ENCODE measurements around the gene HOXB6.

The HOXB6 gene

GRCh38 chr17:48604770-48605329 is at the start of gene HOXB6:
TSS of gene HOXB6 (minus strand) at chr17:48604986. CDS start at chr17:48598150, 6,836 bp downstream.
- DNase-seq (ENCODE audit: low read depth in 3 of 3, low spot score in 1 of 3), result no peak

DNA sequence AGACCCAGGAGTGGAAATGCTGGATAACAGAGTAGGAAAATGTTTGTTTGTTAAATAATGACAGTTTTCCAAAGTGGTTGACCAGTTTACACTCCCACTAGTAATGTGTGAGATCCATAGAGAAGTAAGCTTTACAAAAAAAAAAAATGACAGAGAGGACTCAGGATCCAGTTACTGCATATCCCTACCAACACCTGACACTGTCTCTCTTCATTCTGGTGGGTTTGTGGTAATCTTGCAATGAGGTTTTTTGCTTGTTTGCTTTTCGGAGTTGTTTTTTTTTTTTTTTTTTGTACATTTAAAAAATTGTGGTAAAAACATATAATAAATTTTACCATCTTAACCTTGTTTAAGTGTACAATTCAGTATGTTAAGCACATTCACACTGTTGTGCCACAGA is 45.0 kb upstream of the HOXB6 start:
- no peak for DNase-seq (ENCODE audit: low read depth in 3 of 3, low spot score in 1 of 3)

- DNase-seq (ENCODE audit: low read depth in 3 of 3, low spot score in 1 of 3), result no peak
Measured at GRCh38 chr17:48647963-48648245, 43.1 kb upstream of the HOXB6 start.

DNA sequence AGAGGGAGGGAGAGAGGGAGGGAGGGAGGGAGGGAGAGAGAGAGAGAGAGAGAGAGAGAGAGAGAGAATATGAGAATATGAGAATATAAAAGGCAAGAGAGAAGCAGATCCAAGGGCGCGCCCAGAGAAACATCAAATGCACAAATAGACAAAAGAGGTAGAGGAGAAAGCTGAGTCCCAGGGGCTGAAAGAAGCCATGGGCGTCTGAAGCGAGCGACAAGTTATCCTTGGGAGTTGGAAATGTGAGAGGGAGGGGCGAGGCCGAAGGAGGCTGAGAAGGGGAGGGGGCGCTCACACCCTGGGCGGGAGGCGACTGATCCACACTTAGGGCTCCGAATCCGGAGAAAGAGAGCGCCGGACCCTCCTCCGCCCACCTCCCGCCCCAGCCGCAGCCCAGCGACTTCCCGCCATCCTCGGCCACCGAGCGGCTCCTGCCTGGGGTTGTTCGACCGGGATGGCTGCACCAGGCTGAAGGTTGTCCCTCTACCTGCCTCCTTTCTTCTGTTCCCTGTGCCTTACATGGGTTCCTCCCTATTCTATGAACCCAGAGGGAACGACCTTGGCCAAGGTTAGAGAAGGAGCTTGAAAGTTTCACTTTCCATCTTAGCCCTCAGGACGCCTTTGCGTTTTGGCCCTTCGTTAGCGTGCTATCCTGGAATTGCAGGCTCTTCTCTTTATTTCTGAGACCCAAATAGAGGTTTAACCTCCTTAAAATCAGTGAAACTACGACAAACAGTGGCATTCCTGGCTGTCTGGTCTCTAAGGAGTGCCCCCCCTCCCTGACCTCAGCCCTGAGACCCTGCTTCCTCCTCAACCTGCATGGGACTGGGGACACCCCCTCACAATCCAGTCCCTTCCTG is 42.5 kb upstream of the HOXB6 start:
- DNase-seq (ENCODE audit: low read depth in 3 of 3, low spot score in 1 of 3), result no peak

DNA sequence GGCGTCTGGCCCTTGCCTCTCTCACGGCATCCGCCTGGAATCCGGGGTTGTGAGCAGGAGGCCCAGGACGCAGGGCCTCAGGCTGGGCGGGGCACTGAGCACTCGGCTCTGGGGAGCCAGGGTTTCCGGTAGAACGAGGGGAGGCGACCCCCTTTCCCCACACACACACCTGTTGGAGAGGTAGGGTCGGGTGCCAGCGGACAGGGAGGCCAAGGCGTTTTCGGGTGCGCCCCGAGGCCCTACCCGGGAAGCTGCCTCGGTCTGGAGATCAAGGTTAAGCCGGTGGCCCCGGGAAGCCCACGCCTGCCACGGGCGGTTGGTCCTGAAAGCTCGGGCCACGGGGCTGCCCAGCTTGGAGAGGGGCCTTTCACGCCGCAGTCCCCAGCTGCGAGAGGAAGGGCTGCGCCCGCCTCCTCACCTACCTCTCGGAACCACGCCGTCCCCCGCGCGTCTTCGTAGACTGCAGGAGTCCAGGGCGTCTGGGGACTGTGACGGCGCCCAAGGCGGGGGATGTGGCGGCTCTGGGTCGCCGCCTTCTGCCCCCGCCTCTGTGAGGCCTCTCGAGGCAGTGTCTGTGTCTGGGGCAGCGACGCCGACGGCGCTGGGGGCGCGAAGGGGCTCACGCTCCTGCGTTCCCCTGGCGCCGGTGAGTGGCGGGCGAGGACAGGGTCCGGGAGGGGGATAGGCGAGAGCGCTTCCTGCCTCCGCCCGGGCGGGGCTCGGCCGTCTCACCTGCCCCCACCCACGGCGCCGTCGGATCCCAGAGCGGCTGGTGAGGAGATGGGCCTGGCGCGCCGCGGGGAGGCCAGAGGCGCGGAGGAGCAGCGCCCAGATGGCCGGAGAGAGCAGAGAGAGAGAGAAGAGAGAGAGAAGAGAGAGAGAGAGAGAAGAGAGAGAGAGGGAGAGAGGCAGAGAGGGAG is 41.7 kb upstream of the HOXB6 start:
- DNase-seq (ENCODE audit: low read depth in 3 of 3, low spot score in 1 of 3), result no peak

GRCh38 chr17:48645639-48646182 is 40.9 kb upstream of the HOXB6 start:
- no peak for DNase-seq (ENCODE audit: low read depth in 3 of 3, low spot score in 1 of 3)

GRCh38 chr17:48644910-48645557 is 40.2 kb upstream of the HOXB6 start:
- DNase-seq (ENCODE audit: low read depth in 3 of 3, low spot score in 1 of 3), result no peak

- DNase-seq (ENCODE audit: low read depth in 3 of 3, low spot score in 1 of 3), result no peak
Measured at GRCh38 chr17:48644159-48644558, 39.4 kb upstream of the HOXB6 start.

- no peak for DNase-seq (ENCODE audit: low read depth in 3 of 3, low spot score in 1 of 3)
Measured at GRCh38 chr17:48643697-48644012, 38.9 kb upstream of the HOXB6 start.

DNA sequence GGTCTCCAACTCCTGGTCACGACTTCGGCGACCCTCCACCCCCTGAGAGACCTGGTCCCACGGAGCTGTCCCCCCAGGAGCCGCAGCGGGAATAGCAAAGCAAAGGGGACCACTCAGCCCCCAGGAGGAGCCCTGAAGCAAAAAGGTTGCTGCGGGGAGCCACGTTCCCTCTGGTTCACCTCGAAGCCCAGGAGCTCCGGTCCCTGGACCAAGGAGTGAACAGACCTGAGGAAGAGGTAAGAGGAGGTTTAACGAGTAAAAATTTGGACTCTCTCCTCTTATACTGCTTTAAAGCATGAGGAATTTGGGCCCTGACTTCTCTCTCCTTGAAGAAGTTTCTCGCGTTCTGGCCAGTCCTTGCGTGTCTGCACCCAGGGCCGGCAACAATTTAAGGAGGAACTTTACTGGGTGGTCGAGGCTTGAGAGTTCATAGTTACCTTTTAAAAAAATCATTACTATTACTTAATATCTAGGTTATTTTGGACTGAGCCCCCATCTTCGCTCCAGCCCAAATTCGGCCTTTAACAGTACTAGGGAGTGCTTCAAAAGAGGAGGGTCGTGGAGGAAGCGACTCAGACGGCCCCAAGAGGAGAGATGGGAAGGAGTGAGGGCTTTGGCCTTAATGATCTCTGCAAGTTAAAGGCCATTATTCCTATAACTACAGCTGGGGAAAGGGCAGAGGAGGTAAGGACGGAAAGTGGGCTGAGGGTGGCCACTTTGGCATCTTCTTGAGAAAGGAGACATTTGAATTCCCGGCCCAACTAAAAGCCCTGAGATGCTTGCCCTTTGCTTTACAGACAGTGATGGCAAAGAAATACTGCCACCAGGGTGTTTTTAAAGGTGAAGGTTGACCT is 38.3 kb upstream of the HOXB6 start:
- no peak for DNase-seq (ENCODE audit: low read depth in 3 of 3, low spot score in 1 of 3)

GRCh38 chr17:48642059-48642842 is 37.5 kb upstream of the HOXB6 start:
- no peak for DNase-seq (ENCODE audit: low read depth in 3 of 3, low spot score in 1 of 3)

GRCh38 chr17:48641541-48642058 is 36.8 kb upstream of the HOXB6 start:
- no peak for DNase-seq (ENCODE audit: low read depth in 3 of 3, low spot score in 1 of 3)

DNA sequence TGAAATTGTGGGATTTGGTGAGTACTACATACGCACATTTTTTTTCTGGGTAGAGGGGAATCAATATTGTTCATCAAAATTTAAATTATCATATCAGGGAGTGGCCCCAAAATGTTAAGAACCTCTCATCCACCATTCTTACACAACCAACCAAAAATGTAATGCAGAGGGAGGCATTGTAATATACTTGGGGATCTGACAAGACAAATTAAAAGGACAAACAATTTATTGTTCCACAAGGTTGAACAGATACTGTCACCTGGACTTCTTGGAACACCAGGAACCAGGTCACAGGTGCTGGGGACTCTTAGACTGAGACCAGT is 36.0 kb upstream of the HOXB6 start:
- DNase-seq (ENCODE audit: low read depth in 3 of 3, low spot score in 1 of 3), result no peak

DNA sequence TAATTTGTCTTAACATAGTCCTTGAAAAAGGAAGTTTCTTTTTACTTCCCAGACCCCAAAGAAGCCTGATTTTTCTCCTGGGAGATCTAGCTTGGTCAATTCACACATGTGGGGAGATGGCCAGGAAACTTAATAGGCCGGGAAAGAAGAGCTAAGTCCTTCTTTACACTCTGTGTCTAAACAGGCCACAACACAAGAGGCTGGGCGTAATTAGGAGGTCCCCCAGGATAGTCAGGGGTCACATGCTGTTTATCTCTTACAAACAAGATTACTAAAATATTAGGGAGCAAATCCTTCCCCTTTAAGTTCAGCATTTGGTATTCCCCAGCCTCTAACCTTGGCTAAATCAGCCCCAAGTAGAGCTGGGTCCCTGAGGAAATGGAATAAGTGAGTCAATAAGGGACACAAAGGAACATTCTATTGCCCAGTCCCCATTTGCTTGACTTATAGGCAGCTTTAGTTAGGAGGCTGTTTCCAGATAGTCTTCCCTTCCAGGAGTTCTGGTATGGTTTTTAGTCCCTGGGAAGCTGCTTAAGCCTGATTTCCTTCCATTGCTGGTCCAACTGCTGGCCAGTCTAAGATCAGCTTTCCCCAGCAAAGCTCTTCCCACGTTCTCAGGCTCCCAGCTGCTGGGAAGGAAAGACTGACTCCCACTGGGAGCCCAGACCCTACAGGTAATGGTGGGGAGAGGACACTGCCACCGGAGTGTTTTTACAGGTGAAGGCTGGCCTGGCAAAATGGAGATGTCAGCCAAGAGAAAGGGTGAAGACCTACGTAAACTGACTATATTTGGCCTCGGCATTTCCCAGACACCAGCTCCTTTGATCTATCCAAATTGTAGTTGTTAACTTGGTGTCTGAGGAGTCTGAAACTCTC is 35.4 kb upstream of the HOXB6 start:
- DNase-seq (ENCODE audit: low read depth in 3 of 3, low spot score in 1 of 3), result no peak

DNA sequence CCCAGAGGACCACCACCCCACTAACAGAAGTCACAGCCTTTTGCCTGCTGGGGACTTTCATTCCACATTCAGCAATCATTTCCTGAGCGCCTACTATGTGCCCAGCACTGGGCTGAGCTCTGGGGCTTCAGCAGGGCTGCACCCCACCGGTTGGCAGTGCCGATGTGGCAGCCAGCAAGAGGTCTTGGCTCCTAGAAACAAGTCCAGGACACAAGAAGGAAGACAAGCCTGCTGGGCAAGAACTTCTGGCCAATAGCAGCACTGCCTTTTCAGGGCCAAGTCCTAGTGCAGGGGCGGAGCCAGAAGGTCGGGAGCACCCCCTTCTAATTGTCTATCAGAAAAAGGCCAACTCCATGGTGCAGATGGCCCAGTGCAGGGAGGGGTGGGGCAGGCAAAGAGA is 34.4 kb upstream of the HOXB6 start:
- no peak for DNase-seq (ENCODE audit: low read depth in 3 of 3, low spot score in 1 of 3)

DNA sequence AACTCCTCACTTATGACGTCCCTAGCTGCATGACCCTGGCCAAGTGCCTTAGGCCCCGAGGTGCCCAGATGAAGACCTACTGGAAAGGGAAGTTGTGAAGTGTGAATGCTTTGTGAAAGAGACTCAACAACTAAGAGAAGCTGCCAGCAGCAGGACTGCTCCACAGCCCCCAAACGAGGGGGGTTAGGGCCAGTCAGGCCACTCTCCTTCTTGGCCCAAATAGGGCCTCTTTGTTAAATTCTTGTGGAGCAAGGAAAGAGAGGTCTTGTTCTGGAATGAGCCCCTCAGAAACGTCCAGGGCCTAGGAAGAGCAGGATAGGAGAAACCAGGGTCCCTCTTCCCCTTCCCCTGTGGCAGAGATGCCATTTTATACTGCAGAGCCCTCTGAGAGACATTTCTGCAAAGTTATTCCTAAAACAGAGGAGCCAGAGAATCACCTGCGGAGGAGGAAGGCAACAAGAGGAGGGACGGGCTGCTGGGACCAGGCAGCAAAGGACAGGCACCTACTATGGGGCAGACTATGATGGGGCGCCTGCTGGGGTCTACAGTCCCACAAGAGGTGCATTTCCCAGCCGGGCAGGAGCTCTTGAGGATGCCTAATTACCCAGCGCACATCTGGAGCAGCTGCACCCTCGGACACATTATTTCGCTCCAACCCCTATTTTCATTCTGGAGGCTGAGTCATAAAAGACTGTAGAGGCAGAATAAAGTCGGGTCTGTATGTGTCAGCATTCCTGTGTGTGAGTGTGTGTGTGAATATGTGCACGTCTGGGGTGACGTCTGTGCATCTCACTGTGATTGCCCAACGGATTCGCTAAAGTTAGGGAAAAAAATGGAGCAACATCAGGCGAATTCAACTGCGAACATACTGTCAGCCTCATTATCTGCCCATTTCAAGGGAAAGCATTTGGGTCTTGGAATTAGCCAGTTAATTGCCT is 32.8 kb upstream of the HOXB6 start:
- no peak for DNase-seq (ENCODE audit: low read depth in 3 of 3, low spot score in 1 of 3)

DNA sequence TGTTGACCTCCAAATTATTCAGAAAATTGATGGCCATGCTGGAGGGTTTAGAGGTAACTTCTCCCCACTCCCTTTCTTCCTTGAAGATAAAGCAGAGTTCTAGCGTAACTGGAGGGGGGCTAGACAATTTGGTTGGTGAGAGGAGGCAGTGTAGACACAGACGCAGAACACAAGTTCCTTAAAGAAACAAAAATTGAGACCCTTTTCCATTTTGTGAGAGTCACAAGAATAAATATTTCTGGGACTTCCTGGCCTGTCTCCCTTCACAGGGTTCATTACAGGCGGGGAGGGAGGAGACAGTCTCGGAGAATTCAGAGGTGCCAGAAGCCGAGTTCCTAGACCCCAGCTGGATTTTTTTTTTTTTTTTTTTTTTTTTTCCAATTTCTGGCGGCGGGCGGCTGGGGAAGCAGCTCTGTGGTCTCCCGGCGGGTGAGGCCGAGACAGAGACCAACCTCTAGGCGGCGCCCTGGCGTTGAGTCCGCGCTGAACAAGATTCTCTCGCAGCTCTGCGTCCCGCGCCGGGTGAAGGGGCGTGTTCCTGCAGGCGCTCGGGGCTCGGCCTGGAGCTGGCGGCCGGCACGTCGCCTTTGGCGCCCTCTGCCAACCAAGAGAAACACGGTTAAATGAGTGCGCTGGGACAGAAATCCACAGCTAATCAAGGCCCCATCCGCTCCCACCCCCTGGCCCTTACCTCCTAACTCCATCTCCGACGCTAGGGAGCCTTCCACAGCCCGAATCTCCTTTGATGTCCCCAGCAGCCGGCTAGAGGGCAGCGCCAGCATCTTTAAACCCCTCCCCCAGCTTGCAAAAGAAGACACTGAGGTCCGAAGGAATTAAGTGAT is 31.6 kb upstream of the HOXB6 start:
- peak in 1 of 3 donors; percentile 45 for DNase-seq (ENCODE audit: low read depth in 3 of 3, low spot score in 1 of 3)

Data from stimulated activated CD4-positive, alpha-beta T cell treated with anti-CD3 and anti-CD28 coated beads, TNF-alpha, amount 100 ng/mL, for 1 hour (primary cell).